Stimulated activated CD4-positive, alpha-beta T cell treated with anti-CD3 and anti-CD28 coated beads, Interleukin-2, amount 100 ng/mL, for 48 hours (primary cell): ENCODE data around the gene FRMPD1.

Experiments
- DNase-seq, 2 donors: peaks; one replicate each; pipeline ENCODE4 v3.0.0-alpha.2; 2020

FRMPD1 gene

DNA sequence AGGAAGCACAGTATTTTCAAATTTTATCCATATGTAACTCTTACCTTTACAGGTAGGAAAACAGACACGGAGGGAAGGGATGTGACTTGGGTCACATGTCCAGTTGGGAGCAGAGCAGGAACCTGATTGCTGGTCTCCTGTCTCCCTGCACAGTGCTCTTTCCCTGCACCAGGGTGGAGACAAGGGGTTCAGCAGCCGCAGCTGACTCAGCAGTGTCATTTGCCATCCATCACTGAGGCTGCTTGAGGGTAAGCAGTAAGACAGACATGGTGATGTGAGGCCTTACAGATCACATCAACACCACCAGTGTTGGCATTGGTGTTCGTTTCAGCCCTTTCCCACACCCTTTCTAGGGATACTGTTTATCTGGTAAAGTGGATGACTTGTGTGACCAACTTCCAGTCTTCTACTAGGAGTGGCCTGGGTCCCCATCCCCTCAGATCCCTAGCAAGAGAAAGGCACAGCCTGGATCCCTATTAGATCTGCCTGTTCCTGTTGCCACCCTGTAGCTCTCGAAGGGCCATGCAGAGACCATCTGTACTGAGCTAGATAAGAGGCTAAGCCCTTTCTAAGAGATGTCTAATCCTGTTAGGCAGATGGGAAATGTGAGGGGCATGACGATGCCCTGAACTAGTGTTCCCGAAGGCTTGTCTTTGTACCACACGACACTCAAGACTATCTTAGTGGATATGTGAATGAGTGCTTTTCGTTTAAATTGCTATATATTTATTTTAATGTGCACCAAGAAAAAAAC, 29.1 kb downstream of the FRMPD1 start:
- no peak for DNase-seq

DNA sequence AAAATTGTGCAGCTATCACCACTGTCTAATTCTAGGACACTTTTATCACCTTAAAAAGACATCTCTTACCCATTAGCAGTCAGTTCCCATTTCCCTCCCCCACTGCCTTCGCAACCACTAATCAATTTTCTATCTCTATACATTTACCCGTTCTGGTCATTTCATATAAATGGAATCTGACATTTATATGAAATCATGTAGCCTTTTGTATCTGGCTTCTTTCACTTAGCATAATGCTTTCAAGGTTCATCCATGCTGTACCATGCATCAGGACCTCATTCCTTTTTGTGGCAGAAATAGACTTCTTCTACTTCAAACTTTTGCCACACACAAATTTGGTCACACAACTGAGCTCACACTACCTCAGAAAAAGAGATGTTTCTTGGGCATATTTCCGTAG, 32.2 kb downstream of the FRMPD1 start:
- DNase-seq: no peak

DNA sequence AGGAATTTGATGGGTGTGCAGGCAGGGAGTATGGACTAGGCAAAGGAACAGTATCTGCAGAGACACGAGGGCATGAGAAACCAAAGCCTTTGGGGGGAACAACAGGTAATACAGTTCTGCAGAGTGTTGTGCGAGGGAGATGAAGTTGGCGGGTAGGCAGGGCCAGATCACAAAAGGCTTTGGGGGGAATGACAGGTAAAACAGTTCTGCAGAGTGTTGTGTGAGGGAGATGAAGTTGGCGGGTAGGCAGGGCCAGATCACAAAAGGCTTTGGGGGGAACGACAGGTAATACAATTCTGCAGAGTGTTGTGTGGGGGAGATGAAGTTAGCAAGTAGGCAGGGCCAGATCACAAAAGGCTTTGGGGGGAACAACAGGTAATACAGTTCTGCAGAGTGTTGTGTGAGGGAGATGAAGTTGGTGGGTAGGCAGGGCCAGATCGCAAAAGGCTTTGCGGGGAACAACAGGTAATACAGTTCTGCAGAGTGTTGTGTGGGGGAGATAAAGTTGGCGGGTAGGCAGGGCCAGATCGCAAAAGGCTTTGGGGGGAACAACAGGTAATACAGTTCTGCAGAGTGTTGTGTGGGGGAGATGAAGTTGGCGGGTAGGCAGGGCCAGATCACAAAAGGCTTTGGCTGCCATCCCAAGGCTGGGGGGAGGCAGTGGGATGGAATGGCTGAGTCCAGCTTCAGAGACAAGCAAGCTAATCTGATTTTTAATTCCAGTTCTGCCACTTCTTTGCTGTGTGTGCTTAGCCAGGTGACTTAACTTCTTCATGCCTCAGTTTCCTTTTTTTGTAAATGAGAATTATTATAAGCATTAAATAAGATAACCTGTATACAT, 33.0 kb downstream of the FRMPD1 start:
- no peak for DNase-seq

DNA sequence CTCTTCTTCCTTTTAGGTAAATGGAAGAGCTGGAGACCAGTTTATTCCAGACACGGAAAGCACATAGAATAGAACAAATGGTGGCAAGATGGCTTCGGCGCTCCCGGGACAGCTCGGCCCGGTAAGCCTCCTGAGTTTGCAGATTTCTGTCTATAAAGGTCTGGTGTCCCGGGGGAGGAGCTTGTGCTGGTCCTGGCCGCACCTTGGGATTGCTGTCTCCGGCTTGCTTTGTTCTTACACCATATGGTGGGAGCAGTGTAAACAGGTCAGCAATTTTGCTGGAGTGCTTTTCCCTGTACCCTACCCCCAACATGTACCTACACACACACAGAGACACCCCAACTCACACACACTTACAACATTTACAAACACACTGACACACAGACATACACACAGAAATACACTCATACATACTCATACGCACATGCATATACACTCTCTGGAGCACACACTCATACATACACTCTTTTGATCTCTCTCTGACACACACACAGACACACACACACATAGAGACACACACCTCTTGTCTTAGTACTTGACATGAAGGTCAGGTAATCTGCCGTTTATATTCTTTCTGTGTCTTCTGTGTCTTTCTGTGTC, 42.0 kb downstream of the FRMPD1 start:
- DNase-seq: no peak

GRCh38 chr9:37693260-37693659, 42.5 kb downstream of the FRMPD1 start:
- DNase-seq: no peak

DNA sequence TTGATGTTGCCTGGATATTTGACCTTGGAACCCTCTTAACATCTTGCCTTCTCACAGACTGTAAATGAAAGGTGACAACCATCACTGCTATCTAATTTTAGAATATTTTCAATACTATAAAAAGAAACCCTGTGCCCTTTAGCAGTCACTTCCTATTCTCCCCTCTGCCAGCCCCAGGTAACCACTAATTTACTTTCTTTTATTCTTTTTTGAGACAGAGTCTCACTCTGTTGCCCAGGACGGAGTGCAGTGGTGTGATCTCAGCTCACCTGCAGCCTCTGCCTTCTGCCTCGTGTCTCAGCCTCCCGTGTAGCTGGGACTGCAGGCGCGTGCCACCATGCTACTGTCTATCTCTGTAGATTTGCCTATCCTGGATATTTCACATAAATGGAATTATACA, 43.6 kb downstream of the FRMPD1 start:
- DNase-seq: no peak

GRCh38 chr9:37696528-37696927, 45.8 kb downstream of the FRMPD1 start:
- DNase-seq: no peak

DNA sequence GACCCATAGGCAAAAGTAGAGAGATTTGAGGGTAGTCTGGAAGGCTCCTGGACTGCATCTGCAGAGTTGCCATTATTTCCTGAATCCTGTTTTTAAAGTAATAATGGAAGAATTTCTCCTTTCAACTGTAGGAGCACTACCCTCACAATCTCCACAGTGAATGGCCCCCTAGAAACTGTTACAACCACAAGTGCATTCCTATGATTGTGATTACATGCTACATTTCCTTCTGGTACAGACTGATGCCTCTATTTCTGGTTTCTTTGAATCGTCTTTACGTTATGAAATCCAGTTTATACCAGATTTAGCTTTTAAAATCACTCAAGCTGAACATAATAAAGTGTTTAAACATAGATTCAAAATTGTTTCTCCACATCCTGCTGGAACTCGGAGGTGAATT, 49.4 kb downstream of the FRMPD1 start:
- DNase-seq: no peak

DNA sequence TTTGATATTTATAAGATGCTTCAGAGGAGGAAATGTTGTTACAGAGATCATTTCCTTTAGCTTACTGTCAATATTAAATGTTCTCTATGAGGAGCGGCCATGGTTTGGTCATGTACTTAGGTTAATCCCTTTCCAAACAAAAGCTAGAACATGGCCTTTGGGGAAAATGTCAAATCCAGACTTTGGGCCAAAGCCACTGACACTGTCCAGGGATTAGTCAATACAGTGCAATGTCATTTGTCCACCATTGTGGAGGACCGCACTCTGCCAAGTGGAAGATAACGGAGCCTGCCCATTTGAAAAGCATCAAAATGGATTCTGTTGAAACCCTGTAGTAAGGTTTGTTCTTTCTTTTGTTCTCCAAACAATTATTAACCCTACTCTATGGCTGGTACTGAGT, 50.1 kb downstream of the FRMPD1 start:
- no peak for DNase-seq

- DNase-seq: no peak
Observed at GRCh38 chr9:37705787-37706186, 55.0 kb downstream of the FRMPD1 start.

- DNase-seq: no peak
Observed at GRCh38 chr9:37706290-37706689, 55.5 kb downstream of the FRMPD1 start.

DNA sequence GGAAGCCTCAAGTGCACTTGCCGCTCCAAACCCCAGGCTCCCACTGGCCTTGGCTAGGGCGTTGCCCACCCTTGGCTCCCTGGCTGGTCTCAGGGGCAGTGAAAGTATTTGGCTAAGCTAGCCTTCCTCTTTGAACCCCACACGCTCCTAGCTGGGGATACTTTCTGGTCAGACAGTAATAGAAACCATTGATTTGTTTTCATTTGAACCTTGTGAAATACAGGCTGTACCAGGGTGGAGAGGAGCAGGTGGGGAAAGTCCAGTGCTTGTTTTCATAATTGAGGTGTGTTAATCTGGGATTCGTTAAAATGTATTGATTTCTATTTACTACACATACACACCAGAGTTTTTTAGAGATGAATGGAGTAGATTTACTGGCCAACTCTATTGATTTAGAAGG, 57.0 kb downstream of the FRMPD1 start:
- no peak for DNase-seq

DNA sequence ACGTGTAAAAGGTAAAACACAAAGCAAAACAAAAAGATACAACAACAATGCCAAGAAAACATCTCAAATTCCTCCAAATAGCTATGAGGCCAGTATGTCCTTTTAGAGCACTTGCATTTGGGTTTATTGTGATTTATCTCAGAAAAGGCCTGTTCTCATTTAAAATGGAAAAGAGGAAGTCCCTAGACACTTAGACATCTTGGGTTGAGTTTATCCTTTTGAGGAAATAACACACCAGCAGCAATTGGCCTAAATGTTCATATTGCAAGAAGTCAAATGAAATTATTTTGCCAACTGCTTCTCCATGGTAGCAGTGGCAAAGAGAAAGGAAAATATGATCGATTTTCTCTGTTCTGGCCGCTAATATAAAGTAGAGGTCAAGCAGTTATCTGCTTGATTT, 59.3 kb downstream of the FRMPD1 start:
- DNase-seq: no peak

- no peak for DNase-seq
Observed at GRCh38 chr9:37715260-37715659, 64.5 kb downstream of the FRMPD1 start.

GRCh38 chr9:37715991-37716505, 65.3 kb downstream of the FRMPD1 start:
- DNase-seq: no peak

- DNase-seq: no peak
Observed at GRCh38 chr9:37719526-37719925, 68.8 kb downstream of the FRMPD1 start.

GRCh38 chr9:37727013-37727412, 76.3 kb downstream of the FRMPD1 start:
- no peak for DNase-seq

- DNase-seq: no peak
Observed at GRCh38 chr9:37729499-37729898, 78.7 kb downstream of the FRMPD1 start.

- DNase-seq: no peak
Observed at GRCh38 chr9:37730256-37730655, 79.5 kb downstream of the FRMPD1 start.

- DNase-seq: no peak
Observed at GRCh38 chr9:37730839-37731238, 80.1 kb downstream of the FRMPD1 start.

DNA sequence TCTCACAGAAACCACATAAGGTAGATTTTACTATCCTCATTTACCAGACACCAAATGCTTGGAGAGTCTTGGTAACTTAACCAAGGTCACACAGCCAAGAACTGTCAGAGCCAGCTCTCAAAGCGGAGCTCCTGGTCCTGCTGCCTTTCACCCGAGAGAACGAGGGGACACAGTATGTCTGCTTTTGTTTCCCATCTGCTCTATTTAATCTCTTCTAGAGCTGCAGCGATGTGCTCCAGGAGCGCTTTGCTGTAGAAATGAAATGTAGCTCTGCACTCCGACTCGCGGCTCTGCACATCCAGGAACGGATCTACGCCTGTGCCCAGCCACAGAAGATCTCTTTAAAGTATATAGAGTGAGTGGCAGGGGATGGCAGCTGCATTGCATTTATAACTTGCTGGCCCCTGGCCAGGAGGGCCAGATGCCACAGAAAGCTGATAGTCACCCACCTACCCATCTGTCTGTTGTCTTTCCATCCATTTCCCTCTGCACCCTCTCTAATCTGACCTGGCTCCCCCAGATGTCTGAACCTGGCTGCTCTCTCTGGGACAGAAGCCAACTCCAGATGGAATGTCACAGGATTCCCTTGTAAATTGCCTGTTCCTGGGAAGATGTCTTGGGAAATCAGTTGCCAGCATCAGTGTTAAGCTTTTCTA, 81.5 kb downstream of the FRMPD1 start:
- DNase-seq: no peak

DNA sequence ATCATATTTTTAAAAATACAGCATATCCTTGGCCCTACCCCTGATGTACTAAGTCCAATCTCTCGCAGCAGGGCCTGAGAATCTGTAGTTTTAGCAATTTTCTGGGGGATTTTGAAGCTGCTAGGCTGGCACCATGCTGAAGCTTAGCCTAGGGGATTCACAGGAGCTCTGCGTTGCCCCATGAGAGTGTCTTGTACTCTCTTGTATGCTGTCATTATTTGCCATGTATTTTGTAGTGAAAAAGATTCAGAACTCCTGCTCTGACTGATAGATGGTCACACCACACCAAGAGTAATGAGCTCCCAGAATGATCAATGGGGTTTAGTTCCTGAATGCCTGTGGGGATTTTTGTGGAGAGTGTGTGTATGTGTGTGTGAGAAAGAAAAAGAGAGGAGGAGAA, 82.2 kb downstream of the FRMPD1 start:
- no peak for DNase-seq

- DNase-seq: no peak
Observed at GRCh38 chr9:37739222-37739621, 88.5 kb downstream of the FRMPD1 start.
